ENCODE measurements around the gene OPCML. TPM values are rescaled to one million over a fixed set of nuclear protein-coding genes. Genes with fewer than 3 reads are reported as not detected.

Gene OPCML
- total RNA-seq, 1 donor from 2014 or later: not detected

DNA sequence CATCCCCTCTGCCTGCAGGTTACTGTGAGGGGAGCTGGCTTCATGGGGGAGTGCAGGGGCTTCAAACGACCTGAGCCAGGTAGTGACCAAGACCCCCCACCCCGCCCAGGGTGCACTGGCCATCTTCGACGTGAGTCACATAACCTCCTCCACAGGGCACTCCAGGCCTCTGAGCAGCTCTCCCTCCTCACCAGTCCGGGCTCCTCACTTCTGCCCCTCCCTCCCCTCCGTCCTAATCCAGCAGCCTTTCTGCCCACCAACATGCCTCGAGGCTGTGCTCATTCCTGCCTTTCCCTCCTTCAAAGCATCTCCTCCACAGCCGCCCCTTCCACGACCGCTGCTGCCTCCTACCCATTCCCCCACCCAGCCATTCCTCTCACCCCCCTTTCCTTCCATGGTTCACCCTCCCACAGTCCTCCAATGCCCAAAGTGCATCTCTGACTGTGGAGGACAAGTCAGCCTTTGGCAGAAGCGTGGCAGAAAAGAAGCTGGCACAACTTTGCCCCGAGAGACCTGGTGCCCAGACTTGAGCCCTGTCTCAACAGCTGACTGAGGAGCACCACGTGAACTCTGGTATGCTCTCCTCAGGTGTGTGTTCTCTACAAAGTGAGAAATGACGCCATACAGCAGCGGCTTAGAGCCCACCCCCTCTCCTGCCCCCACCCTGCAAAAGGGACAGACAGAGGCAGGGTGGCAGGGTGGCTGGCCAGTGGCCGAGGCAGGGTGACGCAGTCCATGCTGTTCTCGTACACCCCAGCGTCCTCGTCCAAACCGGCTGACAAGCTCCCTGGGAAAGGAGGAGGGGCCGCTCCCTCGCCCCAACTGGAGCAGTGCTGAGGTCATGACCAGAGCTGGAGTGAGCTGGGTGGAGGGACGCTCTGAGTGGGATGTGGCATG lies 30.4 kb downstream of the OPCML start:
- no peak for DNase-seq (ENCODE audit: low spot score in 2 of 2)
- intact Hi-C loops (cut with DNase I): no loop called here
- H3K4me1 ChIP-seq: no peaks in the 10 kb centered on the region
- H3K9me3 ChIP-seq: no peaks in the 10 kb centered on the region
- H3K27me3 ChIP-seq: no peaks in the 10 kb centered on the region
- TF ChIP-seq, protein P1, sequence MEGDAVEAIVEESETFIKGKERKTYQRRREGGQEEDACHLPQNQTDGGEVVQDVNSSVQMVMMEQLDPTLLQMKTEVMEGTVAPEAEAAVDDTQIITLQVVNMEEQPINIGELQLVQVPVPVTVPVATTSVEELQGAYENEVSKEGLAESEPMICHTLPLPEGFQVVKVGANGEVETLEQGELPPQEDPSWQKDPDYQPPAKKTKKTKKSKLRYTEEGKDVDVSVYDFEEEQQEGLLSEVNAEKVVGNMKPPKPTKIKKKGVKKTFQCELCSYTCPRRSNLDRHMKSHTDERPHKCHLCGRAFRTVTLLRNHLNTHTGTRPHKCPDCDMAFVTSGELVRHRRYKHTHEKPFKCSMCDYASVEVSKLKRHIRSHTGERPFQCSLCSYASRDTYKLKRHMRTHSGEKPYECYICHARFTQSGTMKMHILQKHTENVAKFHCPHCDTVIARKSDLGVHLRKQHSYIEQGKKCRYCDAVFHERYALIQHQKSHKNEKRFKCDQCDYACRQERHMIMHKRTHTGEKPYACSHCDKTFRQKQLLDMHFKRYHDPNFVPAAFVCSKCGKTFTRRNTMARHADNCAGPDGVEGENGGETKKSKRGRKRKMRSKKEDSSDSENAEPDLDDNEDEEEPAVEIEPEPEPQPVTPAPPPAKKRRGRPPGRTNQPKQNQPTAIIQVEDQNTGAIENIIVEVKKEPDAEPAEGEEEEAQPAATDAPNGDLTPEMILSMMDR (IDR thresholded peaks at IDR 0.05): no peak
- H3K4me3 ChIP-seq: peak overlapping the region in 1 of 2 donors; percentile 33
- no peak overlapping the region for H3K27ac ChIP-seq
- H3K36me3 ChIP-seq: no peaks in the 10 kb centered on the region

- H3K27ac ChIP-seq: no peak overlapping the region
- H3K36me3 ChIP-seq: no peaks in the 10 kb centered on the region
- DNase-seq (ENCODE audit: low spot score in 2 of 2): no peak
- TF ChIP-seq, protein P1 (IDR thresholded peaks at IDR 0.05): no peak
- H3K9me3 ChIP-seq: no peaks in the 10 kb centered on the region
- no peaks in the 10 kb centered on the region for H3K27me3 ChIP-seq
- intact Hi-C loops (cut with DNase I): no loop called here
- no peak overlapping the region for H3K4me3 ChIP-seq
- H3K4me1 ChIP-seq: no peaks in the 10 kb centered on the region
Observed at GRCh38 chr11:133500936-133501335, 31.4 kb downstream of the OPCML start.

- Histone ChIP-seq H3K4me3 (no peak overlapping the region), H3K27me3 (no peaks in the 10 kb centered on the region), H3K27ac (no peak overlapping the region), H3K36me3 (no peaks in the 10 kb centered on the region), H3K9me3 (no peaks in the 10 kb centered on the region), H3K4me1 (no peaks in the 10 kb centered on the region)
- TF ChIP-seq, protein P1 (IDR thresholded peaks at IDR 0.05): no peak
- intact Hi-C loops (cut with DNase I): no loop called here
- DNase-seq (ENCODE audit: low spot score in 2 of 2): no peak
Observed at GRCh38 chr11:133500435-133500834, 31.9 kb downstream of the OPCML start.

DNA sequence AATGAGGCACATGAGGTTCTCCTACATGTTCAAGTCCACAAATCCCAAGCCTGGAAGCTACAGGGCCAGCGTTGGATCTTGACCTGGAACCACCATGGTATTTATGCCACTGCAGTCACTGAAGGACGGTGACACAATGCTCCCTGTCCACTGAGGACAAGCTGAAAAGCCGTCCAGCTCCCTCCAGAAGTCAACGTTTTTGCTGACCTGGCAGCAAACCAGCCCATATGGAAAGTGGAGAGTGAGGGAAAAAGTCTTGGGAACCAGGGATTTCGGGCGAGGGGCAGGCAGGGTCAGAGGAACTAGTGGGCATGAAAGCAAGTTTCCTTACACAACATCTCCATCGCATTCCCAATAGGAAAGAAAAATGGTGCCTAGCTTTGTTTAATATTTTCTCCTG lies 33.3 kb downstream of the OPCML start:
- no peak for DNase-seq (ENCODE audit: low spot score in 2 of 2)
- Histone ChIP-seq H3K9me3 (no peaks in the 10 kb centered on the region), H3K36me3 (no peaks in the 10 kb centered on the region), H3K4me3 (no peak overlapping the region), H3K27me3 (no peaks in the 10 kb centered on the region), H3K4me1 (no peaks in the 10 kb centered on the region), H3K27ac (no peak overlapping the region)
- TF ChIP-seq, protein P1 (IDR thresholded peaks at IDR 0.05): no peak
- intact Hi-C loops (cut with DNase I): no loop called here

DNA sequence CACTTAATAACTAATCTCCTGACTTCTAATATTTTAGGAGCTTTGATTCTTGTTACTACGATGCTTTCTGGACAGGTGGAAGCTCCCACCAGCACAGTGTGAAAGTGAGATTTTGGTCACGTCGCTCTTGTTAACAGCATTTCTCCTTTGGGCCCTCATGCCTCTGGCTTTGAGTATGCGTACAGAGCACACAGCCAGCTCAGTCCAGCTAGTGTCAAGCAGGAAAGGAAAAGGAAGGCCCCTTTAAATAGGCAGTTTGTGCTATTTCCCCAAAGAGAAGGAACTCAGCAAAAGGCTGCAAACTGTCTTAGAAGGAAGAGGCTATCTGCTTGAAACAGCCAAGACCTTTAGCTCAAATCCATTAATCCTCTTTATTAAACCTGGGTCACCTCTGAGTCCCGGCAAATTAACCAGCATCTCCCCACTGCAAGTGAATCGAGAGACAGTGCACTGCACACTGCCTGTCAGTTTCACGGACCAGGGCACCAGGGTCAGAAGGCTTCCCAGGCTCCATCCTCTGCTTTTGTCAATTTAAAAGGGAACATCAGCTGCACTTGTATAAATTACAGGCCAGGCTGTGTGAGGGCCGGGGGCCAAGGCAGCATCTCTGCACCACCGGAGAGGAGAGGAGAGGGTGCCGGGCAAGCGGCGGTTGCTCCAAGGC lies 34.7 kb downstream of the OPCML start:
- no peak overlapping the region for H3K4me3 ChIP-seq
- no peaks in the 10 kb centered on the region for H3K36me3 ChIP-seq
- intact Hi-C loops (cut with DNase I): no loop called here
- no peak for DNase-seq (ENCODE audit: low spot score in 2 of 2)
- no peaks in the 10 kb centered on the region for H3K4me1 ChIP-seq
- H3K27ac ChIP-seq: no peak overlapping the region
- no peaks in the 10 kb centered on the region for H3K27me3 ChIP-seq
- H3K9me3 ChIP-seq: no peaks in the 10 kb centered on the region
- TF ChIP-seq, protein P1 (IDR thresholded peaks at IDR 0.05): no peak
